Erythroblast (primary cell): ENCODE data around the gene LYSMD3.

ENCODE experiments used
- GATA1 ChIP-seq: IDR thresholded peaks from 2 replicates; pipeline ENCODE4 v1.6.1; 2011; ENCODE audit warnings: low read depth, mild to moderate bottlenecking, control low read depth, low read length, moderate library complexity
- POLR2A ChIP-seq: IDR thresholded peaks from 2 replicates; pipeline ENCODE4 v1.6.1; 2011; ENCODE audit warnings: mild to moderate bottlenecking, low read length

DNA sequence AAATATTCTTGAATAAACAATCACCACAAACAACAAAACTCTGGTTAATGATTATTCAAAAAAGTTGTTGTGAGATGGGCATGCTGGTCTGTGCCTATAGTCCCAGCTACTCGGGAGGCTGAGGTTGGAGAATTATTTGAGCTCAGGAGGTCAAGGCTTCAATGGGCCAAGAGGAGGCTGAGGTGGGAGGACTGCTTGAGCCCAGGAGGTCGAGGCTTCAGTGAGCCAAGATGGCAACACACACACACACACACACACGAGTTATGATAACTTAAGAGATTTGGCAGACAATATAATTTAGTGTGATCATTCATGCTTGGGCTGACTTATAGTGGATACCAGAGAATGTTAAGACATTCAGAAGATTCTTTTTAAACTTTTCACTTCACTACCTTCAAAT, 14.9 kb downstream of the LYSMD3 start:
- TF ChIP-seq POLR2A (no peak), GATA1 (no peak)
